Left ventricle myocardium inferior (tissue), 1 donor: ENCODE data around the gene OTOGL. TPM values are rescaled to one million over a fixed set of nuclear protein-coding genes. Genes with fewer than 3 reads are reported as not detected.

Experiments
- DNase-seq: peaks from one replicate; pipeline ENCODE4 v3.0.0-alpha.2; 2020
- H3K27ac ChIP-seq: fragments of 200-600 bp; replicated peaks from 2 replicates; pipeline ENCODE4 v1.8.0; 2021
- H3K27me3 ChIP-seq: fragments of 200-600 bp; 2 replicates; pipeline ENCODE4 v1.8.0; 2021; ENCODE audit warnings: low read depth
- H3K36me3 ChIP-seq: fragments of 200-600 bp; 2 replicates; pipeline ENCODE4 v1.8.0; 2021
- H3K4me1 ChIP-seq: fragments of 200-600 bp; 2 replicates; pipeline ENCODE4 v1.8.0; 2021
- H3K4me3 ChIP-seq: fragments of 200-600 bp; 2 replicates; pipeline ENCODE4 v1.8.0; 2021; ENCODE audit warnings: mild to moderate bottlenecking, moderate library complexity
- H3K9me3 ChIP-seq: fragments of 200-600 bp; replicated peaks from 2 replicates; pipeline ENCODE4 v1.8.0; 2021
- intact Hi-C: fragments of 100-400 bp; cut with micrococcal nuclease; formaldehyde crosslinking; loops from one replicate; pipeline ENCODE4 v1.11.0; 2022
- total RNA-seq: library from RNA; stranded (reverse); fragmentation: NEBNext Ultra II Directional; extraction: Animal tissue kit (Norgen Biotek cat#: 25700); gene quantifications from one replicate; pipeline ENCODE4 v1.2.1, GENCODE V29; 2021
- TF ChIP-seq, protein P1 (sequence below): fragments of 200-600 bp; IDR thresholded peaks from 2 replicates; pipeline ENCODE4 v1.8.0; 2021; ENCODE audit warnings: antibody characterized with exemption, mild to moderate bottlenecking, borderline replicate concordance
- donor health status: DM: no; HTN: yes; CAD: no; lungs with severe emphysema.

OTOGL gene
- total RNA-seq, 1 donor from 2014 or later: 0.27 TPM

GRCh38 chr12:80277732-80278131 is 178.4 kb downstream of the OTOGL start:
- Histone ChIP-seq H3K4me1 (no peaks in the 10 kb centered on the region), H3K27ac (no peak overlapping the region), H3K9me3 (peaks cover 16% of the 10 kb centered on the region), H3K4me3 (no peak overlapping the region), H3K27me3 (no peaks in the 10 kb centered on the region), H3K36me3 (no peaks in the 10 kb centered on the region)
- intact Hi-C loops: no loop called here
- TF ChIP-seq, protein P1, sequence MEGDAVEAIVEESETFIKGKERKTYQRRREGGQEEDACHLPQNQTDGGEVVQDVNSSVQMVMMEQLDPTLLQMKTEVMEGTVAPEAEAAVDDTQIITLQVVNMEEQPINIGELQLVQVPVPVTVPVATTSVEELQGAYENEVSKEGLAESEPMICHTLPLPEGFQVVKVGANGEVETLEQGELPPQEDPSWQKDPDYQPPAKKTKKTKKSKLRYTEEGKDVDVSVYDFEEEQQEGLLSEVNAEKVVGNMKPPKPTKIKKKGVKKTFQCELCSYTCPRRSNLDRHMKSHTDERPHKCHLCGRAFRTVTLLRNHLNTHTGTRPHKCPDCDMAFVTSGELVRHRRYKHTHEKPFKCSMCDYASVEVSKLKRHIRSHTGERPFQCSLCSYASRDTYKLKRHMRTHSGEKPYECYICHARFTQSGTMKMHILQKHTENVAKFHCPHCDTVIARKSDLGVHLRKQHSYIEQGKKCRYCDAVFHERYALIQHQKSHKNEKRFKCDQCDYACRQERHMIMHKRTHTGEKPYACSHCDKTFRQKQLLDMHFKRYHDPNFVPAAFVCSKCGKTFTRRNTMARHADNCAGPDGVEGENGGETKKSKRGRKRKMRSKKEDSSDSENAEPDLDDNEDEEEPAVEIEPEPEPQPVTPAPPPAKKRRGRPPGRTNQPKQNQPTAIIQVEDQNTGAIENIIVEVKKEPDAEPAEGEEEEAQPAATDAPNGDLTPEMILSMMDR: no peak
- no peak for DNase-seq

DNA sequence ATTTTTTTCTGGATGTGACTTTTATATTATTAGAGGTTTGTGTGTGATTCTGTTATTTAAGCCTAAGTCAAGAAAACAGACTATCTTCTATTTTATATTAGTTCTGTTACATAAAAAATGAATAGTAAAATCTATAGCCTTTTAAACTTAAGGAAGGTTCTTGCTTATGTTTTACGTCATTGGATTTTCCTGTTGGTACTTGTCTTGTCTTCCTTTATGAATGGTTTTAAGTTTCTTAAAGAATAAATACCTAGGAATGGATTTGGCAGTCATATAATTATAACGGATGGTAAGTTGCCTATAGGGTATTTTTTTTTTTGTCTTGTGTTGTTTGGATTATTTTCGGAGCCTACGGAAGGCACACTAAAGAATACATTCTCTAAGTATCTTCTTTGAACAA is 182.9 kb downstream of the OTOGL start:
- H3K4me3 ChIP-seq: no peak overlapping the region
- H3K9me3 ChIP-seq: peaks cover 21% of the 10 kb centered on the region
- intact Hi-C loops: no loop called here
- H3K4me1 ChIP-seq: no peaks in the 10 kb centered on the region
- TF ChIP-seq, protein P1: no peak
- H3K36me3 ChIP-seq: no peaks in the 10 kb centered on the region
- DNase-seq: no peak
- H3K27me3 ChIP-seq: no peaks in the 10 kb centered on the region
- H3K27ac ChIP-seq: no peak overlapping the region

DNA sequence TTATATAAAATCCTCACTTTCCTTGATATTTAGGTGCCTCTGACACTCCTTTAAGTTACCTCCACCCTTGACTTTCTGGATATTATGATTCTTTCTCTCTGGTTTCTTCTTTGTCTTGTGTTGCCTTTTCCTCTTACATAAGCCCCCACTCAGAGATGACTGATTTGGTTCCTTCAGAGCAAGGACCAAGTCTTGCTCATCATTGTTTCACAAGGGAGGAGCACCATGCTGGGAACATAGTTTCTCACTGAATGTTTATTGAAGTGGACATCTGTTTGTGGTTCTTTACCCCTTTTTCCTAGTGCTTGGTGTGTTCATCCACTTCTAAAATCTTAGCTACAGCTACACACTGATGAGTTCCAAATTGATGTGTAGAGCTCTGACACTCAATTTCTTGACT is 183.4 kb downstream of the OTOGL start:
- intact Hi-C loops: no loop called here
- H3K27me3 ChIP-seq: no peaks in the 10 kb centered on the region
- H3K4me3 ChIP-seq: no peak overlapping the region
- peaks cover 21% of the 10 kb centered on the region for H3K9me3 ChIP-seq
- TF ChIP-seq, protein P1: no peak
- no peaks in the 10 kb centered on the region for H3K36me3 ChIP-seq
- no peaks in the 10 kb centered on the region for H3K4me1 ChIP-seq
- no peak for DNase-seq
- H3K27ac ChIP-seq: no peak overlapping the region

- DNase-seq: no peak
- peaks cover 6% of the 10 kb centered on the region for H3K9me3 ChIP-seq
- H3K36me3 ChIP-seq: no peaks in the 10 kb centered on the region
- no peaks in the 10 kb centered on the region for H3K4me1 ChIP-seq
- no peak overlapping the region for H3K27ac ChIP-seq
- H3K4me3 ChIP-seq: no peak overlapping the region
- no peaks in the 10 kb centered on the region for H3K27me3 ChIP-seq
- TF ChIP-seq, protein P1: no peak
- intact Hi-C loops: no loop called here
These were observed 191.9 kb downstream of the OTOGL start for GRCh38 chr12:80291108-80291754.

GRCh38 chr12:80293347-80293746 is 194.0 kb downstream of the OTOGL start:
- intact Hi-C loops: no loop called here
- no peaks in the 10 kb centered on the region for H3K27me3 ChIP-seq
- H3K4me3 ChIP-seq: no peak overlapping the region
- H3K9me3 ChIP-seq: no peaks in the 10 kb centered on the region
- TF ChIP-seq, protein P1: no peak
- no peak for DNase-seq
- no peak overlapping the region for H3K27ac ChIP-seq
- no peaks in the 10 kb centered on the region for H3K36me3 ChIP-seq
- H3K4me1 ChIP-seq: no peaks in the 10 kb centered on the region
